Adrenal gland (tissue), 12 donors: Measurements from ENCODE around the gene MDM2. TPM values are rescaled to one million over a fixed set of nuclear protein-coding genes. Genes with fewer than 3 reads are reported as not detected.

Source experiments
- DNase-seq, 7 donors: peaks; one replicate each; pipeline ENCODE4 v3.0.0-alpha.2; 2019 to 2020
- H3K27ac ChIP-seq, 5 donors: fragments of 200-600 bp; sonication (generic) in 4 of 5; 1 replicate in 3 of 5; 2 replicates in 2 of 5; pipeline versions ENCODE4 v1.5.1 to v1.8.0; 2016 to 2020; ENCODE audit warnings: mild to moderate bottlenecking in 1 of 5
- H3K27me3 ChIP-seq: fragments of 200-600 bp; 2 replicates; pipeline ENCODE4 v1.8.0; 2021
- H3K36me3 ChIP-seq, 2 donors: fragments of 200-600 bp; replicated peaks in 1 of 2; 1 replicate in 1 of 2; 2 replicates in 1 of 2; pipeline versions ENCODE4 v1.5.1 to v1.8.0; 2018 to 2022
- H3K4me1 ChIP-seq, 2 donors: fragments of 200-600 bp; replicated peaks in 1 of 2; 1 replicate in 1 of 2; 2 replicates in 1 of 2; pipeline versions ENCODE4 v1.5.1 to v1.8.0; 2018 to 2021
- H3K4me3 ChIP-seq, 4 donors: fragments of 200-600 bp; sonication (generic) in 3 of 4; one replicate each; pipeline ENCODE4 v1.5.1; 2016 to 2018
- H3K9me3 ChIP-seq, 3 donors: fragments of 200-600 bp; sonication (generic) in 1 of 3; replicated peaks in 1 of 3; 1 replicate in 2 of 3; 2 replicates in 1 of 3; pipeline versions ENCODE4 v1.5.1 to v1.8.0; 2016 to 2021
- CTCF ChIP-seq, 6 experiments: fragments of 450-650 bp in 4 of 6; fragments of 200-600 bp in 2 of 6; sonication (generic) in 1 of 6; IDR thresholded peaks; 1 replicate in 5 of 6; 2 replicates in 1 of 6; pipeline versions ENCODE4 v1.5.1 to v1.8.0; 2016 to 2021; ENCODE audit warnings: antibody characterized with exemption in 6 of 6, mild to moderate bottlenecking in 2 of 6, moderate library complexity in 1 of 6
- POLR2A ChIP-seq, 2 donors: fragments of 450-650 bp; IDR thresholded peaks; one replicate each; pipeline ENCODE4 v1.6.1; 2017; ENCODE audit warnings: antibody characterized with exemption in 2 of 2, mild to moderate bottlenecking in 2 of 2, moderate library complexity in 1 of 2
- WGBS, 4 donors: extraction: QIAGEN DNeasy Blood & Tissue Kit in 2 of 4; methylation state at CpG; one replicate each; pipeline versions ENCODE4 v1.1.5 to v1.1.7; 2013 to 2017; 5-methylcytosine and 5-hydroxymethylcytosine counted together
- intact Hi-C, 2 donors: fragments of 100-400 bp; cut with DNase I; formaldehyde crosslinking; loops; one replicate each; pipeline versions ENCODE4 v1.14.1 to v1.15.0; 2022 to 2023
- polyA plus RNA-seq, 3 donors: library from polyadenylated mRNA; stranded (reverse); fragments of 200-250 nt in 2 of 3; fragments of 350-450 nt in 1 of 3; fragmentation: Illumina TruSeq in 1 of 3; extraction: RNeasy Lipid Tissue Mini Kit (QIAGEN cat#74804) in 1 of 3; gene quantifications; one replicate each; pipeline ENCODE4 v1.2.3, GENCODE V29; 2013 to 2014
- total RNA-seq, 9 donors: library from RNA; depleted of rRNA in 4 of 9; stranded (reverse); fragments of >200 nt in 4 of 9; fragments of 120-200 nt in 1 of 9; fragmentation: NEBNext Ultra II Directional in 1 of 9; extraction: Animal tissue kit (Norgen Biotek cat#: 25700) in 1 of 9; gene quantifications; one replicate each; pipeline versions ENCODE4 v1.1.0 to v1.2.4, GENCODE V29; 2013 to 2023
- donor health status: healthy with polysubstance abuse.
- donor health status: Bipolar disorder and iron deficiency.
- donor health status: DM: yes; HTN: yes; CAD: no.
- donor health status: DM: no; HTN: no; CAD: no.
- donor health status: DM: no; HTN: no; CAD: no.
- donor health status: DM: yes; HTN: yes; CAD: no.

Gene MDM2
- total and polyA plus RNA-seq, 12 donors, result 44.3 to 241 (median 107) TPM

GRCh38 chr12:68878846-68879245, 70.9 kb downstream of the MDM2 start:
- no peak overlapping the region for H3K27ac ChIP-seq
- intact Hi-C loops, result no loop called here
- no peak for TF ChIP-seq CTCF (IDR thresholded peaks at IDR 0.05)
- TF ChIP-seq POLR2A (IDR thresholded peaks at IDR 0.05), result no peak
- H3K4me3 ChIP-seq, result no peak overlapping the region
- H3K27me3 ChIP-seq, result no peaks in the 10 kb centered on the region
- WGBS, 4 donors, result 94 to 100% (median 98%) methylated on average over 4 of the region's 4 CpGs
- no peak for DNase-seq
- no peaks in the 10 kb centered on the region for H3K36me3 ChIP-seq
- H3K4me1 ChIP-seq, result peaks cover 3 to 9% of the 10 kb centered on the region in 2 donors
- no peaks in the 10 kb centered on the region for H3K9me3 ChIP-seq

DNA sequence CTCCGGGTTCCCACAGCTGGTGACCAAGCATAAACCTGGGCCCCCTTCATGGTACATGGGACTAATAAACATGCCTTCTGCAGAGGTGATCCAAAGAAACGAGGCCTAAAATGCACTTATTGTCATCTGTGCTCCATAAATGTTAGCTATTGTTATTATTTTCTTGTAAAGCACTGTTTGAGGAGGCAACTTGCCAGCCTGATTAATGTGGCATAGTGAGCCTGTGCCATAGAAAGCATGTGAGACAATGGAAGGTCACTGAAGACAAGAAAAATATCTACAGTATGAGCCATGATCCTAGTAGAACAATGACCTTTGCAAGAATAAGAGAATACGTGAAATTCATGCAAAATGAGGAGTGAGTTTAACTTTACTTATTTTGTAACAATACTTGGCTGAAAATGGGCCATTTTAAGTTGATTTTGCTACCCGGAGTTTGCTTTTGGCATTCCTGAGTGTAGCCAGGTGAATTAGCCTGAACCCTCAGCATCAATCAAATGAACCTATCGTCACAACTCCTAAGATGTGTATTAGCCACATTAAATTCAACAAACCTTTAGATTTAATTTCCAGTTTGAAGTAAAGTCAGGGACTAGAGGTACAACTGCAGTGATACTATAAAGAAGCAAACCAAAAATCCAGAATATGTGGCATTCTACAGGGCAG, 72.8 kb downstream of the MDM2 start:
- no peaks in the 10 kb centered on the region for H3K36me3 ChIP-seq
- no peak overlapping the region for H3K4me3 ChIP-seq
- H3K27me3 ChIP-seq, result no peaks in the 10 kb centered on the region
- H3K27ac ChIP-seq, result no peak overlapping the region
- no peak for TF ChIP-seq POLR2A (IDR thresholded peaks at IDR 0.05)
- TF ChIP-seq CTCF (IDR thresholded peaks at IDR 0.05), result no peak
- DNase-seq, result peak; percentile 48 to 71 (median 58)
- H3K4me1 ChIP-seq, result peaks cover 3 to 9% of the 10 kb centered on the region in 2 donors
- WGBS, 4 donors, result 55 to 65% (median 58%) methylated on average over 5 of the region's 5 CpGs
- intact Hi-C loops, result no loop called here
- no peaks in the 10 kb centered on the region for H3K9me3 ChIP-seq

DNA sequence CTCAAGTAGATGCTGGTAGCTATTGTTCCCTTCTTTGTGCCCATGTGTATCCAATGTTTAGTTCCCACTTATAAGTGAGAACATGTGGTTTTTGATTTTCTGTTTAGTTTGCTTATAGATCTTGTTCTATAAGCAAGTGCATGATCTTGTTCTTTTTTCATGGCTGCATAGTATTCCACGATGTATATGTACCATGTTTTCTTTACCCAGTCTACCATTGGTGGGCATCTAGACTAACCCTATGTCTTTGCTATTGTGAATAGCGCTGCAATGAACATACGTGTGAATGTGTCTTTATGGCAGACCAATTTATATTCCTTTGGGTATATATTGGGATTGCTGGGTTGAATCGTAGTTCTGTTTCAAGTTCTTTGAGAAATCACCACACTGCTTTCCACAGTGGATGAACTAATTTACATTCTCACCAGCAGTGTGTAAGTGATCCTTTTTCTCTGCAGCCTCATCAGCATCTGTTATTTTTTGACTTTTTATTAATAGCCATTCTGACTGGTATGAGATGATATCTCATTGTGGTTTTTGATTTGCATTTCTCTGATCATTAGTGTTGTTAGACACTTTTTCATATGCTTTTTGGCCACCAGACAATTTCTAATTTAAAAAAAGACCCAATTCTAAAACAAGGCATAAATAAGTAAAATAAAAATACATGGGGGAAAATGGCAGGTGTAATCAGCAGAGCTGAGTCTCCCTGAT, 74.4 kb downstream of the MDM2 start:
- Histone ChIP-seq H3K36me3 (no peaks in the 10 kb centered on the region), H3K27me3 (no peaks in the 10 kb centered on the region), H3K4me1 (peaks cover 3 to 9% of the 10 kb centered on the region in 2 donors), H3K4me3 (no peak overlapping the region), H3K9me3 (no peaks in the 10 kb centered on the region), H3K27ac (no peak overlapping the region)
- DNase-seq, result no peak
- 95 to 99% (median 96%) methylated on average over 4 of the region's 4 CpGs for WGBS, 4 donors
- TF ChIP-seq POLR2A (IDR thresholded peaks at IDR 0.05) (no peak), CTCF (IDR thresholded peaks at IDR 0.05) (no peak)
- intact Hi-C loops, result no loop called here

- TF ChIP-seq CTCF (IDR thresholded peaks at IDR 0.05) (no peak), POLR2A (IDR thresholded peaks at IDR 0.05) (no peak)
- H3K27me3 ChIP-seq, result no peaks in the 10 kb centered on the region
- intact Hi-C loops, result no loop called here
- H3K4me3 ChIP-seq, result no peak overlapping the region
- 89 to 91% (median 90%) methylated on average over 3 of the region's 3 CpGs for WGBS, 4 donors
- DNase-seq, result no peak
- no peaks in the 10 kb centered on the region for H3K36me3 ChIP-seq
- H3K27ac ChIP-seq, result no peak overlapping the region
- no peaks in the 10 kb centered on the region for H3K9me3 ChIP-seq
- H3K4me1 ChIP-seq, result peaks cover 3 to 9% of the 10 kb centered on the region in 2 donors
Measured at GRCh38 chr12:68883151-68883550, 75.2 kb downstream of the MDM2 start.
